ENCODE measurements around the gene TMCO4.
"Not testable (repeated sequence)": the region's sequence is repeated elsewhere in the genome, so short reads cannot be mapped to it uniquely, and the experiment has no call there.

The TMCO4 gene

DNA sequence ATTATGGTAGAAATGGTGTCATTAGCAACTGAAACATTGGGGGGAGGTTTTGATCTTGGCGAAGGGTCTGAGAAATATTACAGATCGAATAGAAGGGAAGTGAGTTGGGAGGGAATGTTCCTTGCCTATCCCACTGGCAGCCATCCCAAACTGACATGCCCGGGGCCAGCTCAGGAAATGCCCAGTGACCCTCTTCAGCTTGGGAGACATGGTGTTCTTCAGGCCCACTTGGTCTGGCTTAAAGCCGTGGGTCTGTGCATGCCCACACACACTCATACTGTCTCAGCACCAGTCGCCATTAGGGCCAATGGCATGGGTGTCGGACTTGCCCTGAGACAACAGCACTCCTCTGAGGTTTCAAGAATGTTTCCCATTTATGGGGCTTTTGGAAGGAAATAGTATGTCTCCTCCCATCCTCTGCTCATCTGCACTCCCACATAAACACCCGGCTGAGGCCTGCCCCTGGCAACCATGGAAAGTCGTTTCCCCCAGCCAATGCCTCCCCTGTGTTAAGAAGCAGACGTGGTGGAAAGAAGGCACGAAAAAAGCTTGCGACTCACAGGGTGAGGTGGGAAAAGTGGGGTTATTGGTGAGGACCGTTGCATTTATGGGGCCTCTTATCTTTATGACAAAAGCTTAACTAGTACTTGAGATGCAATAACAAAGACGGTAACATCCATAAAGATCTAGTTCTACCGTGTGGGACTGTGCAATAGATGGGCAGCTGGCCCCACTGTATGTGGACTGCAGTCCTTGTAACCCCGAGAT, 13.3 kb upstream of the TMCO4 start:
- no peak for DNase-seq

DNA sequence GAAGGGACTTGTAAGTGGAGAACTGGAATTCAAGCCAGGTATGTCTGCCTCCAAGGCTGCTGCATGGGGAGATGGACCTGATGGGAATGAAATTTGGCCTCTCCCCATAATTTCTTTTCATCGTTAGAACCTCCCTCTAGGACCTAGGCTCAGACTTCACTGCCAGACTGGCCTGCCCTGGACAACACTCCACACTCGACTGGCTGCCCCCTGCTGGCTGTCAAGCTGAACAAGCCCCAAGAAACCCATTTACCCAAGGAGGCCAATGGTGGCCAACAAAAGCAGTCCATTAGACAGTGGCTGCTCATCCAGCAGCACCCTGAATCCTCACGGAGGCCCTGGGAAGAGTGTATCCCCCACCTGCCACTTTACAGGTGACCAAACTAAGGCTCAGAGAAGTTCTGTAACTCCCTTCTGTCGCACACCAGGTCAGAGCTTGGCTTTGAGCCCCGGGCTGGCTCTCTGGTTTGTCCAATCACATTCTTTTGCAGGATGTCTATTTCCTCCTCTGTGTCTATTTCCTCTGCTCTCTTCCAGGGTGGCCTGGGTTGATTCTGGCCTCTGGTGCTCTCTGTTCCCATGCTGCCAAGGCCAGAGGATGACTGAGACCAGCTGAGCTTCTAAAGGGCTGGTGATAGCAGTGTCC, 11.6 kb upstream of the TMCO4 start:
- DNase-seq = no peak

DNA sequence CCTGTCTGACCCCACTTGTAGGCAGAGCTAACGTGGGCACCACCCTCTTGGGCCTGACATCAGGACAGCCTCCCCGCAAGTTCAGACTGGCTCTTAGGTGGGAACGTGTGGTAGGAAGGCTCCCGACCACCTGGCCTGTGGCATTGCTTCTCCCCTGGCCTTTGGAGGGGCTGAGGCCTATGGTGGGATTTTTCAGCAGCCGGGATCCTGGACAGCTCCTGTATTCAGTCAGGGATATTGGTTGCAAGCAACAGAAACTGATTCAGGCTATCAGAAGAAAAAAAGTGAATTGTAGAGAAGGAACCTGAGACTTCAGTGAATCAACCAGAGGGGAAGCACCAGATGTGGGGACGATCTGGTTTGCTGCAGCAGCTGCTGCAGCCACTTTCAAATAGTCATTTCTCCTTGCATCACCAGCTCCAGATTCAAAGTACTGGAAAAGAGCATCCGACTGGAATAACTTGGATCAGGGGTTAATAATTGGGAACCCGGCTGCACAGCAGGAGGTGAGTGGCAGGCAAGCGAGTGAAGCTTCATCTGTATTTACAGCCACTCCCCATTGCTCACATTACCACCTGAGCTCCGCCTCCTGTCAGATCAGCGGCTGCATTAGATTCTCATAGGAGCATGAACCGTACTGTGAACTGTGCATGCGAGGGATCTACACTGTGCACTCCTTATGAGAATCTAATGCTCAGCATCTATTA, 9.5 kb upstream of the TMCO4 start:
- DNase-seq = peak; percentile 30

DNA sequence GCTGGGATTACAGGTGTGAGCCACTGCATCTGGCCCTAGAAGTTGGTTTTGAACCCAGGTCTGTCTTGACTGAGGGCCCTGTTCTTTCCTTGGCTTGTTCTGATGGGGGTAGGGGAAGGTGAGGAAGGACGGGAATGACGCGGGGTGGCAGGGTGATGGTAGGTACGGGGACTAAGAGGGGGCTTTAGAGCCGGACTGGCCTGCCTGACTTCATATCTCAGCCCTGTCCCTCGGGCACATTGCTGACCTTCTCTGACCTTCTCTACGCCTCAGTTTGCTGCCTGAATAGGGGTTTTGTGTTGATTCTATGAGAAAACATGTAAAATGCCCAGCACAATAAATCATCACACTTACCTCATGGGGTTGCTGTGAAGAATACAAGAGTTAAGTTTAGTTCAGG, 8.6 kb upstream of the TMCO4 start:
- DNase-seq = no peak

DNA sequence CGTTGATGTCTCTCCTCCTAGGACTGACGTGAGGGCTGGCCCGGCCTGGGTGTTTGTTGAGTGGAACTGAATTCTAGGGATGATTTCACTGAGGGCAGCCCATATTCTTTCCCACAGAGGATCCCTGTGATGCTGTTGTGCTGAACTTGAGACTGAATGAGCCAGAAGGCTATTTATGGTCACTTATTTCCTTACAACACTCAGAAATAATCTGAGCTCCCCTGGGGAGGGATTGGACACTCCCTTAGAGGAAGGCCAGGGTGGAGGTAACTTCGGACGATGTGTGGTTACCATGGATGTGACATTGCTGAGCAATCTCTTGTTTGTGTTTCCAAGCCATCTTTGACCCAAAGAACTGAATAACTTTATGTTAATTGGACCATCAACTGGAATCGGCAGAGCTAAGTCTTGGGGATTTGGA, 5.1 kb upstream of the TMCO4 start:
- DNase-seq = no peak

DNA sequence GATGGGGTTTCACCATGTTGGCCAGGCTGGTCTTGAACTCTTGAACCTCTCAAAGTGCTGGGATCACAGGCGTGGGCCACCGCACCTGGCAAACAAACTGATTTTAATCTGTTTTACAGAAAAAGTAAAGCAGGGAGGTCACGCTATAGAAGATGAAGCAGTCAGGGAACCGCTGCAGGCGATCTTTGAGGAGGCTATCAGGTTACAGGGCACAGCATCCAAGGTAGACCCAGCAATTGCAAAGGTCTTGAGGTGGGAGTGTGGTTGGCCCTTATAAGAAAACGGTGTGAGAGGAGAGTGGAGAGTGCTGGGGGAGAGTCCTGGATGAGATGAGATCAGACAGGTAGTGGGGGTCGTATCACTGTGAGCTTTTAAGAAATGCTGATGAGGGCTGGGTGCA, 2.6 kb upstream of the TMCO4 start:
- no peak for DNase-seq

DNA sequence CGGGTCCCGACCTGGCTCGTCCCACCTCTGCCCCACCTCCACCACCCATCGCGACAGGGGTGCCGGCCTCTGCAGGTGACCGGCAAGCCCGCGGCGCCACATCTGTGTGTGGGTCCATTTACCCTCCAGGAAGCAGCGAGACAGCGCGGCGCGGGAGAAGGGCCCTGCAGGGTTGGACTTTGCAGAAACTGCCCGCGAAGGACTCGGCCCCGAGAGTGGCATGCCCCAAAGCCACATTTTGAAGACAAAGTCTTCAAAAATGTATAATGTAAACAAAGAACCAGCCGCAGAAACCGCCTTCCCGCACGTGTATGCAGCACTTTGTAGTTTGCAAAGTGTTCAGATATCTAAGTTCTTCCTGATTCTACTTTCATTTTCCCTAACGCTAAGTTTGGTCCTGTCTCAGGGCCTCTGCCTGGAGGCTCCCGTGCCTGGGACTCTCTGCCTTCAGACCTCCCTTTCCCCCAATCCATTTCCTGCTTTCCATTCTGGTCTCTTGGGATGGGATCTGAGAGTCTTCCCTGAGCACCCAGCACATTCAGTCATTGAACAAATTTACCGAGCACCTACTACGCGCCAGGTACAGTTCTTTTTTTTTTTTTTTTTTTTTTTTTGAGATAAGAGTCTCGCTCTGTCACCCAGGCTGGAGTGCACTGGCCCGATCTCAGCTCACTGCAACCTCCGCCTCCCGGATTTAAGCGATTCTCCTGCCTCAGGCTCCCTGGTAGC, 524 bp upstream of the TMCO4 start:
- peak; percentile 76 for DNase-seq

DNA sequence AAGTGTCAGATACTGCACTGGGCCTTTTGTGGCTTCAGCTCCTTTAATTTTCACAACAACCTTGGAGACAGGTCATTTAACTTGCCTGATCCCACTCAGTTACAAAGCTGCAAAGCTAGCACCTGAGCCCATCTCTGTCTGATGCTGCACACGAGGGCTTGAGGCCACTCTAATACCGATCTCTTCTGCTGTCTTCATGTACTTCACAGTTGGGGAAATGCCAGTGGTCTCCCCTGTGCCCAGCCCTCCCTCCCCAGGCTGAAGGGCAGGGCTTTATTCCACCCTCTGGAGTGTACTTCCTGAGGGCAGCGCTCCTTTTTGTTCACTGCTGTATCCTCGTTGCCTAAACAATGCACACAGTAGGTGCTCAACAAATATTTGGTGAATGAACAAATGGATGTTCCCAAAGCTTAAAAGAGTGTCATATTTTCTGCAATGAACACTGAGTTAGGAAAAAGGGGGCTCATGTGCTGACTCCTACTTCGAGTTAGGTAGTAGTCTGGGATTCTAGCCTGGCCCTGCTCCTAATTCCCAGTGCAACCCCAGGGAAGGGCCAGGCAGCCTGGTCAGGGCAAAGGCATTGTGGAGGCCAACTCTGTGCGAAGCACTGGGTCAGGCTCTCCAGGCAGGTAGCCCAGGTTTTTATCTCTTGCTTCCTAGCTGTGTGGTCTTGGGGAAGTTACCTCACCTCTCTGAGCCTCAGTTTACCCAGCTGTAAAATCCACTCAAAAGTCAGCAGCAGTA, 1.1 kb downstream of the TMCO4 start:
- DNase-seq = no peak

DNA sequence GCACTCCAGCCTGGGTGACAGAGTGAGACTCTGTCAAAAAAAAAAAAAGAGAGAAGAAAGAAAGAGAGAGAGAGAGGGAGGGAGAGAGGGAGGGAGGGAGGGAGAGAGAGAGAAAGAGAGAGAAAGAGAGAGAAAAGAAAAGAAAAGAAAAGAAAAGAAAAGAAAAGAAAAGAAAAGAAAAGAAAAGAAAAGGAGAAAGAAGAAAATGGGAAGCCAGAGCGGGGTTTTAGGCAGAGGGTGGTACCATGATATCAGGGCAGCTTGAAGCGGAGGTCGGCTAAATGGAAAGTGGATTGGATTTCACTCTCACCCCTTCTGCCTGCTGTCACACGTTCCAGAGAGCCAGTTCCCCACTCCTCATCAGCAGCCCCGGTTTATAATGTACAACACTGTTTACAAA, 1.9 kb downstream of the TMCO4 start:
- no peak for DNase-seq

DNA sequence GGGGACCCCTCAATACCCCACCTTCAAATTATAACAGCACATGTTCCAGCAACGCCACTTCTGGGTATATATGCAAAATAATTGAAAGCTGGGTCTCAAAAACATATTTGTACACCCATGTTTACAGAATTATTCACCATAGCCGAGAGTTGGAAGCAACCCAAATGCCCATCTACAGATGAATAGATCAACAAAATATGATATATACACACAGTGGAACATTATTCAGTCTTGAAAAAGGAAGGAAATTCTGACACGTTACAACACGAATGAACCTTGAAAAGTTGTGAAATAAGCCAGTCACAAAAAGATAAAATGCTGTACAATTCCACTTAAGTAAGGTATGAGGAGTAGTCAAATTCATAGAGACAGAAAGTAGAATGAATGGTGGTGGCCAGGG, 5.1 kb downstream of the TMCO4 start:
- DNase-seq = no peak

DNA sequence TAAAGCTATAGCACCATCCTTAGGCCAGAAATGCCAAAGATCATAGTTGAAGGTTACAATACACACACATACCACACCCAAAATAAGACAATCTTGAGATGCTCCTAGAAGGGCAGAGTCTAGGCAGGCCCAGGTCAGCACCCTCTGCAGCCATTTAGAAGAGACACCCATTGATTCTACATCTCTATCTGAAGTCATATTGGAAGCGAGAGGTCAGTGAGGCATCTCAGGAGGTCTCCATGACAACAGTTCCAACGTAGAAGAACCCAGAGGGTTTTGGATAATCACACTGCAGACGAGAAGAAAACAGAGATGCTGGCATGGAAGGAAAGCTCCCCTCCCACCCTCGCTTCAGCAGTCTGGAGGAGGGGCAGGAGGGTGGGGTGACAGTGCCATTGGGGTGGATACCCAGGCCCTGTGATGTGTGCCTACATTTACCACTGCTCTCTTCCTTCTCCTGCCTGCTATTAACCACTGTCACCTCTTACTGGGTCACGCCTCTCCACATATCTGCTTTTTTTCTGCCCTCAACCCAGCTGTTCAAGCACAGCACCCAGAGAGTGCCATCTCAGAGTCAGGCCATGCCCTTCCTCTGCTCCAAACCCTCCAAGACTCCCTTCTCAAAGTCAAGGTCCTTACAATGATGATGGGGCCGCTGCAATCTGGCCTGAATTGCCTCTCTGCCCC, 6.2 kb downstream of the TMCO4 start:
- DNase-seq = peak; percentile 33

DNA sequence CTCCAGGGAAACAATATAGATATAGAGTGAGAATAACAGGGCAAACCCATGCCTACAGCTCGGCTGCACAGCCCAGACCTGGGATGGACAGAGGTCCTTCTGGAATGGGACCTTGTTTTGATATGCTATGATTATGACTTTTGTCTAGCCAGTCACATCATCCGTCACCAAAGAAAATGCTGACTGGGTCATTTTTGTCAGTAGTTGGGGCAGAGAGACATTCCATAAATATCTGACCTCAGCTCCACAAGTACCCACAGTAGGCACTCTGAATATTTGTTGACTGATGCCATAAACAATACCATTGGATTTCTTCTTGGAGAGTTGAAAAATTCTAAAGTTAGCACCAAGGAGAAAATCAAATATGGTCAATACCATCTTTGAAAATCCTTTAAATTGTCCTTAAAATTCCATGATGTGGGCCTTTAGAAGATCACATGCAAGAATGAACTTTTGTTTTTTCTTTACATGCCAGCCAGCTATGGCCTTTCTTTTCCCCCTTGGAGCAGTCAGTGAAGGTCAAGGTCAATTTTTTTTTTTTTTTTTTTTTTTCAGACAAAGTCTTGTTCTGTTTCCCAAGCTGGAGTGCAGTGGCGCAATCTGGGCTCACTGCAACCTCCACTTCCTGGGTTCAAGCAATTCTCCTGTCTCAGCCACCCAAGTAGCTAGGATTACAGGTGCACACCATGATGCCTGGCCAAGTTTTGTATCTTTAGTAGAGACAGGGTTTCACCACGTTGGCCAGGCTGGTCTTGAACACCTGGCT, 7.3 kb downstream of the TMCO4 start:
- no peak for DNase-seq

DNA sequence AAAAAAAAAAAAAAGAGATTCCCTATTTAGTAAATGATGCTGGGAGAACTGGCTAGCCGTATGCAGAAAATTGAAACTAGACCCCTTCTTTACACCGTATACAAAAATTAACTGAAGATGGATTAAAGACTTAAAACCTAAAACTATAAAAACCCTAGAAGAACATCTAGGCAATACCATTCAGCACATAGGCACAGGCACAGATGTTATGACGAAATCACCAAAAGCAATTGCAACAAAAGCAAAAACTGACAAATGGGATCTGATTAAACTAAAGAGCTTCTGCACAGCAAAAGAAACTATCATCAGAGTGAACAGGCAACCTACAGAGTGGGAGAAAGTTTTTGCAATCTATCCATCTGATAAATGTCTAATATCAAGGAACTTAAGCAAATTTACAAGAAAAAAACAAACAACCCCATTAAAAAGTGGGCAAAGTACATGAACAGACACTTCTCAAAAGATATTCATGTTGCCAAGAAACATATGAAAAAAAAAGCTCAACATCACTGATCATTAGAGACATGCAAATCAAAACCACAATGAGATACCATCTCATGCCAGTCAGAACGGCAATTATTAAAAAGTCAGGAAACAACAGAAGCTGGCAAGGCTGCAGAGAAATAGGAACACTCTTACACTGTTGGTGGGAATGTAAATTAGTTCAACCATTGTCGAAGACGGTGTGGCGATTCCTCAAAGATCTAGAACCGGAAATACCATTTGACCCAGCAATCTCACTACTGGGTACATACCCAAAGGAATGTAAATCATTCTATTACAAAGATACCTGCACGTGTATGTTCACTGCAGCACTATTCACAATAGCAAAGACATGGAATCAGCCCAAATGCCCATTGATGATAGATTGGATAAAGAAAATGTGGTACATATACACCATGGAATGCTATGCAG, 9.4 kb downstream of the TMCO4 start:
- DNase-seq = not testable (repeated sequence)

DNA sequence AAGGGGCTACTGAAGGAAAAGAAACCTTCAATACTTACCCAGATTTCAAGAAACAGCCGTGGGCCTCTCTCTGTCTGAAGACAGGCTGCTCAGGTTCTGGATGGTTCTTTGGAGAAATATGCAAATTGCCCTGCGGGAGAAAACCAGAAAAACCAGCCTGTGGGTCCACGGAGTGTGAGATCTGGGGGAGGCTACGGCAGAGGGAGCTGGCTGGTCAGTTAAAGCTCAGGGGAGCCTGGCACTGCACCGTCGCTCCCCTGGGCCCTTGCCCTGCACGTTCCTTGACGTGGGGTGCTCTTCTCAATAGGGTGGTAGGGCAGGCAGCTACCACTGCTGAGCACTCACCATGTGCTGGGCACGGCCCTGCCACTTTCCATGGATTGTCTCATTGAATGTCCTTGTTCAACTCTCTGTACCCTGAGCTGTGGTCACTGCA, 12.7 kb downstream of the TMCO4 start:
- DNase-seq = no peak

DNA sequence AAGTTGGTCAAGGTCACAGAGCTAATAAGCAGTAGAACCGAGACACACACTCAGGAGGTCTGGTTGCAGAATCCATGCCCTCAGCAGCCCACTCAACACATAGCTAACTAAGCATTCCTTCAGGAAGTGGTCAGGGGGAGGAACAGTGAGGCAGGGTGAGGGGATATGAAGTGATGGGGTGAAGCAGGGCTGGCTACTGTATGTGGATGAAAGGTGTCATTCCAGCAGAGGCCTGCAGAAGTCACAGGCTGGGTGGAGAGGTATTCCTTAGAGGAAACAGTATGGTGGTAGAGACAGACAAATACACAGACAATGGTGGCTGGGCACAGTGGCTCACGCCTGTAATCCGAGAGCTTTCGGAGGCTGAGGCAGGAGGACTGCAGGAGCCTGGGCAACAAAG, 14.1 kb downstream of the TMCO4 start:
- no peak for DNase-seq

DNA sequence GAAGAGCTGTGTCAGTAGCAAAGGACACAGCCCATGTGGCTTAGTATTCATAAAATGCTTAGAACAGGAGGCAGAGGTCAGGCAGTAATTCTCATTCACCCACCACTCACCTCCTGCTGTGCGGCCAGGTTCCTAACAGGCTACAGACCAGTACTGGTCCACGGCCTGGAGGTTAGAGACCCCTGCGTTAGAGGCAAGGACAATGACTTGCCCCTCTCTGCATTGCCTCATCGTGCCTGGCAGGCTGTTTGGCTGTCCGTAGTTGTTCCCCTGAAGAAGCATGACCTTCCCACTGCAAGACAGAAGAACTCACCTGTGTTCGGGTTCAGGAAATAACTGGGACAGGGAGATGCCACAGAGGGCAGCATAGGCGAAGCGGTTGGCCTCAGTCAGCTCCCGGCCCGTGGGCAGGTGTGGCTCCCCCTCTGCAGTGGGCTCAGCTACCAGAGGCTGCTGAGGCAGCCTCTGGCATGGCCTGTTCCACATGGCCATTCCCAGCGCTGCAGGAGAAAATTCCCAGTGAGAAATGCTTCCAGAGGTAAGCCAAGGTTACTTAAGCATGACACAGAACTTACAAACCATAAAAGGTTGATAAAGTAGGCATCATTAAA, 19.3 kb downstream of the TMCO4 start:
- no peak for DNase-seq

DNA sequence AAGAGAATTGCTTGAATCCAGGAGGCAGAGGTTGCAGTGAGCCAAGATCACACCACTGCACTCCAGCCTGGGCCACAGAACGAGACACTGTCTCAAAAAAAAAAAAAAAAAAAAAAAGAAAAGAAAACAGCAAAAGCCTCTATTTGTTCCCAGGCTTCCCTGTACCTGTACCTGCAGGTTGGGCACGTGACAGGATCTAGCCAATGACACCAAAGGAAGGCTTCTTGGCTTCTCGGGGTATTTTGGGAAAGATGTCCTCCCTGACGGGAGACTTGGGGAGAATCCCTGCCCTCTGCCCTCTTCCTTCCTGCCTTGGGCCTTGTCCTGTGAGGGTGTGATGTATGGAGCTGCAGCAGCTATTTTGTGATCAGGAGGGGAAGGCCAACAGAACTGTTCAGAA, 22.8 kb downstream of the TMCO4 start:
- DNase-seq = no peak

DNA sequence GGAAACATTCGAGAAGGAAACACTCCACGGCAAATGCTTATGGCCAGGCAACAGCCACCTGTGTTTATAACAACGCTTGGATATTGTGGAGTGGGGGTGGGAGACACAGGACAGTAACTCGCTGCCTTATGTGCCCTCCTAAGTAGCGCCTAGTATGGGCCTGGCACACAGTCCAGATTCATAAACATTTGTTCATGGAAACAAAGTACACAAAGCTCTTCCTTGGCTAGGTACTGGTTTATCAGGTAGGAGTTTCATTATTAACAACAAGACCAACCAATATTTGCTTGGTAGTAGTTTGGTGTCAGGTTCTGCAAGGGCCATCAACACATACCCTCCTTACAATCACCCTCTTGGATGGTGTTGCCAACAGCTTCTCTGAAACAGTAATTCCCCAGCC, 23.4 kb downstream of the TMCO4 start:
- no peak for DNase-seq

DNA sequence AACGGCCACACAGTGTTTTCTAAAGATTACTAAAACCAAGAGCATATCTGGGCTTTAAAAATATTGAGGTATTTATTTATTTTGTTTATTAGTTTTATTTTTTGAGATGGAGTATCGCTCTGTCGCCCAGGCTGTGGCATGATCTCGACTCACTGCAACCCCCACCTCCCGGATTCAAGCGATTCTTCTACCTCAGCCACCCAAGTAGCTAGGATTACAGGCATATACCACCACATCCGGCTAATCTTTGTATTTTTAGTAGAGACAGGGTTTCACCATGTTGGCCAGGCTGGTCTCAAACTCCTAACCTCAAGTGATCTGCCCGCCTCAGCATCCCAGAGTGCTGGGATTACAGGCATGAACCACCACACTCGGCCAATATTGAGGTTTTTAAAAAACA, 23.9 kb downstream of the TMCO4 start:
- no peak for DNase-seq

DNA sequence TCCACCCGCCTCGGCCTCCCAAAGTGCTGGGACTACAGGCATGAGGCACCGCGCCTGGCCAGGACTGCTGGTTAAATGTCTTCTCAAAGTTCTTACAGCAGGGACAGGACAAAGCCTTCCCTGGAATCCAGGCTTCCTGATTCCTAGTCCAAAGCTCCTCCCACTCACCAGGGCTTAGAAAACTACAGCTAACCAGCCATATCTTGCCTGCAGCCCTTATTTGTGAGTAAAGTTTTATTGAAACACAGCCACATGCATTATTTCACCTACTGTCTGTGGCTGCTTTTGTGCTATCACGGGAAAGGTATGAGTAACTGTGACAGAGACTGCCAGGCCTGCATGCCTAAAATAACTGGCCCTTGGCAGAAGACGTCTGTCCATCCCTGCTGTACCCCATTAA, 24.4 kb downstream of the TMCO4 start:
- DNase-seq = no peak
